Measurements from ENCODE around the gene NAT16.

NAT16 gene

DNA sequence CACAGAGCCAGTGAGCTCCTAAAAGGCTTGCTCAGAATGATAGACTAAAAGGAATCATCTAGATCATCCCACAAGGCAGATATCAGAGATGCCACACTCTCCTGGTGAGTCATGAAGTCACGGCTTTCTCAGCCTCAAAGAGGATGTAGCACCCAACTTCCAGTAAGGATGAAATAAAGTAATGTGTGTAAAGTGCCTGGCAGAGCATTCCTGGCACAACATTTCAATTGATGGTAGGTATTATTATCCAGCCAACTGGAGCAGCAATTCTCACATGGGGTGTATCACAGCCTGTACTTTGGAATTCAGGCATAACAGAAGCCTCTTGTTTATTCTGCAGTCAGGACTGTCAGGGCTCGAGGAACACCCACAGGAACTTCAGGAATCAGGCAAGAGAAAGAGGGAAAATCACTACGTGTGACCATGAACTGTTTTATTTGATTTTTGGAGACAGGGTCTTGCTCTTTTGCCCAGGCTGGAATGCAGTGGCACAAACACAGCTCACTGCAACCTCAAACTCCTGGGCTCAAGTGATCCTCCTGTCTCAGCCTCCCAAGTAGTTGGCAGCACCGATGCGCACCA lies 5.3 kb upstream of the NAT16 start:
- no peaks in the 10 kb centered on the region for H4K20me1 ChIP-seq (ENCODE audit: insufficient read depth)
- TF ChIP-seq, protein P1, sequence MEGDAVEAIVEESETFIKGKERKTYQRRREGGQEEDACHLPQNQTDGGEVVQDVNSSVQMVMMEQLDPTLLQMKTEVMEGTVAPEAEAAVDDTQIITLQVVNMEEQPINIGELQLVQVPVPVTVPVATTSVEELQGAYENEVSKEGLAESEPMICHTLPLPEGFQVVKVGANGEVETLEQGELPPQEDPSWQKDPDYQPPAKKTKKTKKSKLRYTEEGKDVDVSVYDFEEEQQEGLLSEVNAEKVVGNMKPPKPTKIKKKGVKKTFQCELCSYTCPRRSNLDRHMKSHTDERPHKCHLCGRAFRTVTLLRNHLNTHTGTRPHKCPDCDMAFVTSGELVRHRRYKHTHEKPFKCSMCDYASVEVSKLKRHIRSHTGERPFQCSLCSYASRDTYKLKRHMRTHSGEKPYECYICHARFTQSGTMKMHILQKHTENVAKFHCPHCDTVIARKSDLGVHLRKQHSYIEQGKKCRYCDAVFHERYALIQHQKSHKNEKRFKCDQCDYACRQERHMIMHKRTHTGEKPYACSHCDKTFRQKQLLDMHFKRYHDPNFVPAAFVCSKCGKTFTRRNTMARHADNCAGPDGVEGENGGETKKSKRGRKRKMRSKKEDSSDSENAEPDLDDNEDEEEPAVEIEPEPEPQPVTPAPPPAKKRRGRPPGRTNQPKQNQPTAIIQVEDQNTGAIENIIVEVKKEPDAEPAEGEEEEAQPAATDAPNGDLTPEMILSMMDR (conservative IDR thresholded peaks at IDR 0.05; ENCODE audit: low read depth, low read length): no peak
- H3K4me3 ChIP-seq (IDR thresholded peaks at IDR 0.05; ENCODE audit: insufficient read depth, low read depth, low read length): no peak overlapping the region
- peaks cover 76% of the 10 kb centered on the region for H3K27me3 ChIP-seq (ENCODE audit: insufficient read depth, low read depth)
- H3K4me2 ChIP-seq: no peak overlapping the region
- no peak overlapping the region for H2AFZ ChIP-seq (ENCODE audit: low read depth)
- H3K27ac ChIP-seq: no peak overlapping the region
- no peaks in the 10 kb centered on the region for H3K79me2 ChIP-seq (ENCODE audit: insufficient read depth, low read depth)
- H3K9ac ChIP-seq: no peak overlapping the region
- H3K4me1 ChIP-seq (ENCODE audit: low read depth, poor library complexity, severe bottlenecking): no peaks in the 10 kb centered on the region
- no peaks in the 10 kb centered on the region for H3K36me3 ChIP-seq (ENCODE audit: insufficient read depth)

DNA sequence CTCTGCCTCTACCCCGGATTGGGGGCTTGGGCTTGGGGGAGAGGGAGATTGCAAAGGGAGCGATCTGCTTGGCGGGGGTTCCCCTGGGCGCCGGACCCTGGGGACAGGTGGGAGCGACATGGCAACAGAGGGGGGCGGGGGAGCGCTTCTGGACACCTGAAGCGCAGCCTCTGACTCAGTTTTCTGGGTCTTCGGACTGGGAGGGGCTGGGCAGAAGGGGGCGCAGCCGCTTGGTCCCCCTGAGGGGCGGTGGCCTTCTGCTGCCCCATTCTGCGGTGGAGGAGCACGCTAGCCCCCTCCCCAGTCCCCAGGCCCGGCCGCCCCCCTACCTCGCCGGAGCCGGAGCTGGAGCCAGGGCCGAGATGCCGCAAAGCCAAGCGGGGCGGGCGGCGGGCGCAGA lies 380 bp downstream of the NAT16 start:
- Histone ChIP-seq H3K79me2 (ENCODE audit: insufficient read depth, low read depth) (no peaks in the 10 kb centered on the region), H3K36me3 (ENCODE audit: insufficient read depth) (no peaks in the 10 kb centered on the region), H3K9ac (no peak overlapping the region), H3K4me3 (IDR thresholded peaks at IDR 0.05; ENCODE audit: insufficient read depth, low read depth, low read length) (no peak overlapping the region), H2AFZ (ENCODE audit: low read depth) (no peak overlapping the region), H3K4me1 (ENCODE audit: low read depth, poor library complexity, severe bottlenecking) (no peaks in the 10 kb centered on the region), H3K4me2 (no peak overlapping the region), H3K27ac (no peak overlapping the region), H4K20me1 (ENCODE audit: insufficient read depth) (no peaks in the 10 kb centered on the region), H3K27me3 (ENCODE audit: insufficient read depth, low read depth) (peaks cover 81% of the 10 kb centered on the region)
- TF ChIP-seq, protein P1 (conservative IDR thresholded peaks at IDR 0.05; ENCODE audit: low read depth, low read length): no peak

DNA sequence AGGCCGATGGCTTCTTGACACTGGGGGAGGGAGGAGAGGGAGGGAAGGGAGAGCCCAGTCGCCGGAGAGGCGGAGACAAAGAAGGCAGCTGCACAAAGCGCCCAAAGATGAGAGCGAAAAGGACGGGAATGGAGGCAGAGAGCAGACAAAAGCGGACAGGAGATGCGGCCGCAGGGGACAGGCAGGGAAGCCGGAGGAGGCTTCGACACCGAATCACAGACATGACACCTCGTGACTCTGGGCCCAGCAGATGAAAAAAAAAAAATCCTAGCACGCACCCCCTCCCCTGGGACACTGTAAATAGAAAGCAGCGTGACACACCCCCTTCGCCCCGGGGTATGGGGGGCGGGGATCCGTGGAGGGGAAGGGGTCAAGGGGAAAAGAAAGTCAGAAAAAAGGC lies 976 bp downstream of the NAT16 start:
- Histone ChIP-seq H2AFZ (ENCODE audit: low read depth) (no peak overlapping the region), H3K9ac (no peak overlapping the region), H3K4me2 (no peak overlapping the region), H3K4me3 (IDR thresholded peaks at IDR 0.05; ENCODE audit: insufficient read depth, low read depth, low read length) (no peak overlapping the region), H4K20me1 (ENCODE audit: insufficient read depth) (no peaks in the 10 kb centered on the region), H3K36me3 (ENCODE audit: insufficient read depth) (no peaks in the 10 kb centered on the region), H3K27me3 (ENCODE audit: insufficient read depth, low read depth) (peaks cover 84% of the 10 kb centered on the region), H3K4me1 (ENCODE audit: low read depth, poor library complexity, severe bottlenecking) (no peaks in the 10 kb centered on the region), H3K27ac (no peak overlapping the region), H3K79me2 (ENCODE audit: insufficient read depth, low read depth) (no peaks in the 10 kb centered on the region)
- TF ChIP-seq, protein P1 (conservative IDR thresholded peaks at IDR 0.05; ENCODE audit: low read depth, low read length): no peak

DNA sequence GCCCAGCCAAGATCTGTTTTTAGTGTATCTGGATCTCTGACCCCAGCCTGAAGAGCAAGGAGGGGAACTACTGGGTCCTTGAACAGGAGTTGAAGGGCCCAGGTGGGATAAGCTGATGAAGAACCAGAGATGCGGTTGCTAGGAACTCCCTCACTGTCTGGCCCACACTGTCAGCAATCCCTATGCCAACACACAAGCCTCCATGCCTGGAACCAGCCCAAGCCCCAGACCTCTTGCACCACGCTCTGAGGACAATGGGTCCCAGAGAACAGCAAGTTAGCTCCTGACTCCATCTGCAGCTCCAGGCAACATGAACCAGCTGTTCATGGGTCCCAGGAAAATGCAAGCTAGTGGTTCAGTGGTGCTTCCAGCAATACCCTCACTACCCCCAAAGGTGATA lies 2.4 kb downstream of the NAT16 start:
- TF ChIP-seq, protein P1 (conservative IDR thresholded peaks at IDR 0.05; ENCODE audit: low read depth, low read length): no peak
- Histone ChIP-seq H3K79me2 (ENCODE audit: insufficient read depth, low read depth) (no peaks in the 10 kb centered on the region), H3K9ac (no peak overlapping the region), H2AFZ (ENCODE audit: low read depth) (no peak overlapping the region), H3K36me3 (ENCODE audit: insufficient read depth) (no peaks in the 10 kb centered on the region), H3K4me3 (IDR thresholded peaks at IDR 0.05; ENCODE audit: insufficient read depth, low read depth, low read length) (no peak overlapping the region), H3K4me1 (ENCODE audit: low read depth, poor library complexity, severe bottlenecking) (no peaks in the 10 kb centered on the region), H3K4me2 (no peak overlapping the region), H3K27ac (no peak overlapping the region), H4K20me1 (ENCODE audit: insufficient read depth) (no peaks in the 10 kb centered on the region), H3K27me3 (ENCODE audit: insufficient read depth, low read depth) (peaks cover 93% of the 10 kb centered on the region)
